K562 treated with DMSO at 1 percent for 12 hours (cell line): Measurements from ENCODE around the gene SULT2B1. TPM values are rescaled to one million over a fixed set of nuclear protein-coding genes. Genes with fewer than 3 reads are reported as not detected.

Experiments
- total RNA-seq: library from RNA; unstranded; fragments of 300-600 nt; gene quantifications from 2 replicates; pipeline ENCODE4 v1.2.3, GENCODE V29; 2022; ENCODE audit not compliant: insufficient read depth

The SULT2B1 gene
- total RNA-seq: 1.0 and 2.0 TPM in 2 replicates

DNA sequence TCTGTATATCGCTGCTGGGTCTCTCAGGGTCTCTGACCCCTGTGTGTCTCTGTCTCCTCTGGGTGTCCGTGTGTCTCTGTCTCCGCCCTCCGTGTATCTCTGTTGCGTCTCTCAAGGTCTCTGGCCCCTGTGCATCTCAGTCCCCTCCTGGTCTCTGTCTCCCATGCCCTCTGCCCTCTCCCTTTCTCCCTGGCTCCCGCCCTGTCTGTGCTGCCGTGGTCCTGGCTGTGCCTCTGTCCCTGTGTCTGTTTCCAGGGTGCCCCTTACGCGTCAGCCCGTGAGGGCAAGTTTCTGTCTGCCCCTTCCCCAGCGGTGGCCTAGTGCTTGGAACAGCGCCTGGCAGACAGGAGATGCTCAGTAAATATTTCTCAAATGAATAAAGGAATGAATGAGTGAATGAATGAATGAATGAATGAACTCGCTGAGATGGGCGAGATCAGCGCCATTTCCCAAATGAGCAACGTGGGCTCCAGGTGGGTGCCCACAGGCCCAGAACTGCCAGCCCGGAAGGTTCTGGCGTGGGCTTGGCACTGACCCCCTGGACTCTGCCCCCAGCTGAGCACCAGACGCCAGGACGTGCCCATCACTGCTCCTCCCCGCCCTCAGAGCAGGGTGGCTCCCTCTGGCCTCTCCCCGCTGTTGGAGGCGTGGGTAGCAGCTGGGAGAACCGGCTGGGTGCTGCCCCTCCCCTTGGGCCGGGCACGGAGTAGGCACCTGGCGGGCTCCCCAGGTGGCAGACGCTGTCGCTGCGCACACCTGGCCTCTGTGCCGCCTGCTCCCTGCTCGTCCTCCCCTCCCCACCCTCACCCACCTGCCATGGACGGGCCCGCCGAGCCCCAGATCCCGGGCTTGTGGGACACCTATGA is at the start of gene SULT2B1:
Gene SULT2B1 (plus strand): TSS at position 736 of the 866 bp plus-strand sequence. CDS start 81 bp downstream, at position 817.

DNA sequence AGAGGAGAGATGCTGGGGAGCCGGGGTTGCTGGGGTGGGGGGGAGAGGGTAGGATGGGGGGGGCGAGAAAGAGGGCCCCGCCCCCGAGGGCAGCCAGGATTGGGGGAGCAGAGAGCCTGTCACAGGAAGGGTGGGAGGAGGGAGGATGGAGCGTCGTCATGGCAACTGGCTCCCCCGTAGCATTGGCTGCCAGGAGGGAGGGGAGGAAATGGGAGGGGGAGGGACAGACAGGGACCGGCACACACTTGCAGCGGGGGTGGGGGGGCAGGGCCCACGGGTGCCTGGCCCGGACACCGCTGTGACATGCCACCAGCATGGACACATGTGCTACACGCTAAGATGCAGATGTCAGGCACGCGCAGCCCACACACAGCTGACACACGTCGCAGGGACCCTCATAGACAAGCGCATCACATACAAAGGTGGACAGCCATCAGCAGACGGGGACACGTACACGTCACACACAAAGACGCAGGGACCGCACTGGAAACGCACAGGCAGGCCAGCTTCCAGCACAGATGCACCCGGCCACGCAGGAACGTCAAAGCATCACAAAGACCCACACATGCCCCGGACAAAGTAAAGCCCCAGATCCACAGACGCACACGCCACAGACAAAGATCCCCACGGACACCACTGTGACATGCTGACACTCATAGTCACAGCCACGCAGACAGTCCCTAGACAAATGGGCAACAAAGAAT is 40.0 kb upstream of the SULT2B1 start, which contains the start of gene LMTK3:
Gene LMTK3 (minus strand): TSS at position 36 of the 704 bp plus-strand sequence. CDS start 259 bp downstream, outside the sequence.

DNA sequence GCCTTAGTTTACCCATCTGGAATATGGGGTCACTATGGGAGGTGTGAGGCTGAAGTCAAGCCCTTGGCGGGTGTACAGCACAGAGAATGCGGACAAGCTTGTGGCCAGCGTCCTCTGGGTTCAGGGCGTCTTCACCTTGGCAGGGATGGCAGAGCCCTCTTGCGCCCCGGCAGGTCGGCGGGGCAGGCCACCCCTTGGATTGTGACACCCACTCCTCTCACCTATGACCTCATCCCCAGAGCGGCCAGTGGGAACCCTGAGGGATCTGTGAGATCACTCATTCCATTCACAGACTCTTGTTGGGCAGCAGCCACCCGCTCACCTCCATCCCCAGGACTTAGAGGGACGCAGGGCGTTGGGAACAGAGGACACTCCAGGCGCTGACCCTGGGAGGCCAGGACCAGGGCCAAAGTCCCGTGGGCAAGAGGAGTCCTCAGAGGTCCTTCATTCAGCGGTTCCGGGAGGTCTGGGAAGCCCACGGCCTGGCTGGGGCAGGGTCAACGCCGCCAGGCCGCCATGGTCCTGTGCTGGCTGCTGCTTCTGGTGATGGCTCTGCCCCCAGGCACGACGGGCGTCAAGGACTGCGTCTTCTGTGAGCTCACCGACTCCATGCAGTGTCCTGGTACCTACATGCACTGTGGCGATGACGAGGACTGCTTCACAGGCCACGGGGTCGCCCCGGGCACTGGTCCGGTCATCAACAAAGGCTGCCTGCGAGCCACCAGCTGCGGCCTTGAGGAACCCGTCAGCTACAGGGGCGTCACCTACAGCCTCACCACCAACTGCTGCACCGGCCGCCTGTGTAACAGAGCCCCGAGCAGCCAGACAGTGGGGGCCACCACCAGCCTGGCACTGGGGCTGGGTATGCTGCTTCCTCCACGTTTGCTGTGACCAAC is 54.7 kb downstream of the SULT2B1 start, which contains the start of gene SPACA4:
Gene SPACA4 (plus strand): TSS at position 280 of the 896 bp plus-strand sequence. CDS start 237 bp downstream, at position 517.

DNA sequence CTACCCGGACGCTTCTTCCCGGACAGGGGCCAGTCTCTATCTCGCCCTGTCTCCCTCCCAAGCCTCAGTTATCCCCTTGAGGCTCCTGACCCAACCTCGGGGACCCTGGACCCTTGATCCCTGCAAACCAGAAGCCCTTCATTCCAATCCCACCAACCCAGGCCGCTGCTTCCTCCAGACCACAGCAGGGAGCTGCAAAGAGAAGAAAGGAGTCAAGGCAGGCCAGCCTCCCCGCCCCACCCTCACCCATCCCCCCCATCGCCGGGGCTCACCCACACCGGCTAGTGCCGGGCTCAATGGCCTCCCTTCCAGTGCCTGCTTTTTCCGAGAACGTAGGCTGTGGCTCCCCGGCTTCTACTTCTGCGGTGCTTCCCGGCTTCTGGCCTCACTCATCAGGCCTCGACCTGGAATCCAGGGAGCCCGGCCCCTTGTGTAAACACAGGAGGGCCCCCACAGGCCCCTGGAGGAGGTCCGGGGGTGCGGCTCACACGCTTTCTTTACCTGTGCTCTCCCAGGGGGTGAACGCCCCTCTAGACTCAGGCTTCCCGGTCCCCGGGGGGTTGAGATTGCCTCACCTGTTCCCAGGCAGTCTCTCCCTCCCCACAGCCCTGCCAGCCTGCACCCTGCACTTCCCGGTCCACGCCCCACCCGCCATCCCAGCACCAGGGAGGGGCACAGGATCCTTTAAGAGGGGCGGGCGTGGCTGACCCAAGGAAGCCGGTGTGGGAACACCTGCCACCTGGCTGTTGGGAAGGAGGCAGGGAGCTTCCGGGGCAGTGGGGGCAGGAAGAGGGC is 62.7 kb downstream of the SULT2B1 start, which contains the start of gene FAM83E:
Gene FAM83E (minus strand): TSS at position 641 of the 795 bp plus-strand sequence. CDS start 1,704 bp downstream, outside the sequence.

DNA sequence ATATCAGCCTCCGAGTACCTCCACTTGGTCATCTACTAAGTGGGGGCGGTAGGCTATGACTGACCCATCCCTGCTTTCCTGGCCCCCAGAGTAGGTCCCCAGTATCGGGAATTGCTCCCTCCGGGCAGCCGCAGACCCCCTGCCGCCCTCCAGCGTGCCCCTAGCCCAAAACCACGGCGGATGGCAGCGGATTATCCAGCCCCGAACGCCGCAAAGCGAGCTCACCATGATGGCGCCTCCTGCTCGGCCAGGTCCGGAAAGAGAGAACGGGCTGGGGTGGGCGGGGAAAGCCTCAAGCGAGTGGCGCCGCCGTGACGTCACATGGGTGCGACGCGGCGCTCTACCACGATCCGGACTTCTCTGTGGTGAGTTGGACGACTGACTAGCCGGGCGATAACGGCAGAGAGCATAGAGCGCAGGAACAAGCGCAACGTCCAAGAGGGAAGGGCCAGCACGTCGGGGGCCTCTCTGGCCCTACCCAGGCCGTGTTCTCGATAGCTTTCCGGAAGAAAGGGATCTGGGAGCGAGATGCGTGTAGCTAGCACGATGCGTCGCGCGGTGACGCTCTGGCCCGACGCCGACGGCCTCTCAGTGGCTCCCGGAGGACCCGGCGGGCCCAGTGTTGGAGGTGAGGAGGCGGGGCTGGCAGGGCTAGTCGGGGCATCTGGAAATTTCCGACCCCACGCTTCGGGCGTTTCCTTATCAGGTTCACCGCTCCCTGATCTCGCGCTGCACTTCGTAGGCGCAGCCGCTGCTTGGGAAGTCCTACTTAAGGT is 67.1 kb downstream of the SULT2B1 start, which contains the start of the genes RPL18 and SPHK2:
Gene RPL18 (minus strand): TSS at position 263 of the 776 bp plus-strand sequence. CDS start 35 bp downstream, at position 228.
Gene SPHK2 (plus strand): TSS at position 591 of the 776 bp plus-strand sequence. CDS start 1,009 bp downstream, outside the sequence.

DNA sequence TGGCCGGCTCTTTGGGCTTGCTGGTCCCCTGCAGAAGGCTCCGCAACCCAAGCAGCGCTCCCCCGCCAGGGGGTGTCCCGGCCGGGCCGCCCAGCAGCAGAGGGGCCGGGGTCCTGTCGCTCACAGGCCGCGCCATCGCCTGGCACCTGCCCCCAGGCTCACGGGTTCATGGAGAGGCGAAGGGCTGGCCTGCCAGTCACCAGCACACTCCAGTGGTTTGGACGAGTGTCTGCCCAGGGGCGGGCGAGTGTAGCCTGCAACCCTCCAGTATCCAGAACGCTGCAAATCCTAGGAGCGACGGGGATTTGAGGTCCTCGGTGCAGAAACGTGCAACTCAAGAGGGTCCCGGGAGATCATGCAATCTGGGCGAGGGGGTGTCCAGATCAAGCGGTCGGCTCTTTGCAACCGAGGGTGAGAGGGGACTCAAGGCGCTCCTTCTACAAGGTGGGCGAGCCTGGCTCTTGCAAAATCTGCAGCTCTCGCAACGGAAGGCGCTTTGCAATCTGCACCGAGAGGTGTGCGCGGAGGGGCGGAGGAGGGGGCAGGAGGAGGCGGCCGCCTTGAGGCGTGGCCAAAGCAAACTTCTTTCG is 85.0 kb downstream of the SULT2B1 start, which contains the start of gene DBP:
Gene DBP (minus strand): TSS at position 521 of the 590 bp plus-strand sequence. CDS start 385 bp downstream, at position 136.

DNA sequence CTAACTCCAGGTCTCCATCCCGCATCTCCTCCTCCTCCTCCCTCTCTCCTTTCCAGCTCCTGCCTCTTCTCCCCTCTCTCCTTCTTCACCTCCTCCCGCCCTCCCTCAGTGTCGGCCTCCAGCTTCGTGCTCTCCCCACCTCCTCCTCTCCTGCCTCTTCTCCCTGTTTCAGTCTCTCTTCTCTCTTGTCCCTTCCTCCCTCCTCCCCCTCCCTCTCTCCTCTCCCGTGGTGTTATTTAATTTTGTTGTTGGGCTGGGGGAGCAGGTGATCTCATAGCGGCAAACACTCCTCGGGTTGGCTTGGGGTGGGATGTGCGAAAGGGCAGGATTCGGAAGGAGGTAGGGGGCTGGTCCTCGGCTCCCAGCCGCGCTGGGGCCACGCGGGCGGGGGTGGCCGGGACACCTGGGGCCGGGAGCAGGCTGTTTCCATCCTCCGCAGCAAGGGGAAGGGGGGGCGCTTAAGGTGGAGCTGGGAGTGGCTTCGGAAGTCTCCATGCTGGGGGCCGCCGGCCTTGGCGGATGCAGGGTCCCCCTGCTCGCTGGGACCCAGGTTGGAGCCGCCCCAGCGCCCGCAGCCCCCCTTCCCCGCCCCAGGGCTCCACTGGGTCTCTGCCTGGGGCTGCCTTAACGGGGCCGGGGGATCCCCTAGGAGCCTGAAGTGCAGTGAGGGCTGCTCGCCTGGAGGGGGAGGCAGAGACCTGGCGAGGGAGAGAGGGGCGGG is 94.2 kb downstream of the SULT2B1 start, which contains the start of gene CA11:
Gene CA11 (minus strand): TSS at position 187 of the 721 bp plus-strand sequence. CDS start 555 bp downstream, outside the sequence.

Other genes starting within 250 kb of the SULT2B1 start
- 200 and 238 TPM in 2 replicates for gene EMP3, start 226.6 kb upstream of the SULT2B1 start, total RNA-seq
- 2.6 and 7.7 TPM in 2 replicates for gene TMEM143, start 188.2 kb upstream of the SULT2B1 start, total RNA-seq
- 1.1 TPM in 1 of 2 replicates, not detected in the other for gene SYNGR4, start 187.8 kb upstream of the SULT2B1 start, total RNA-seq
- gene KDELR1, start 160.6 kb upstream of the SULT2B1 start, total RNA-seq: 162 and 237 TPM in 2 replicates
- 11.8 and 27.2 TPM in 2 replicates for gene GRIN2D, start 158.5 kb upstream of the SULT2B1 start, total RNA-seq
- gene GRWD1, start 106.2 kb upstream of the SULT2B1 start, total RNA-seq: 12.5 and 27.2 TPM in 2 replicates
- 2.3 and 2.4 TPM in 2 replicates for gene KCNJ14, start 96.6 kb upstream of the SULT2B1 start, total RNA-seq
- gene CYTH2, start 82.8 kb upstream of the SULT2B1 start, total RNA-seq: 56.5 and 72.5 TPM in 2 replicates
- 8.5 and 9.9 TPM in 2 replicates for gene LMTK3, start 40.3 kb upstream of the SULT2B1 start, total RNA-seq
- not detected in 2 replicates for gene SPACA4, start 54.6 kb downstream of the SULT2B1 start, total RNA-seq
- 1.2 TPM in 1 of 2 replicates, not detected in the other for gene FAM83E, start 62.9 kb downstream of the SULT2B1 start, total RNA-seq
- gene RPL18, start 67.0 kb downstream of the SULT2B1 start, total RNA-seq: 5,080 and 6,810 TPM in 2 replicates
- gene SPHK2, start 67.3 kb downstream of the SULT2B1 start, total RNA-seq: 7.6 and 8.2 TPM in 2 replicates
- gene DBP, start 85.2 kb downstream of the SULT2B1 start, total RNA-seq: 17.4 and 19.1 TPM in 2 replicates
- 14.8 and 24.9 TPM in 2 replicates for gene CA11, start 94.0 kb downstream of the SULT2B1 start, total RNA-seq
- 0.96 and 0.98 TPM in 2 replicates for gene NTN5, start 120.8 kb downstream of the SULT2B1 start, total RNA-seq
- 0.23 TPM in 1 of 2 replicates, not detected in the other for gene FUT2, start 143.8 kb downstream of the SULT2B1 start, total RNA-seq
- 0.63 and 0.79 TPM in 2 replicates for gene MAMSTR, start 167.6 kb downstream of the SULT2B1 start, total RNA-seq
- gene RASIP1, start 188.4 kb downstream of the SULT2B1 start, total RNA-seq: 8.6 and 9.0 TPM in 2 replicates
- 0.42 and 0.94 TPM in 2 replicates for gene IZUMO1, start 194.7 kb downstream of the SULT2B1 start, total RNA-seq
- gene FUT1, start 200.5 kb downstream of the SULT2B1 start, total RNA-seq: 3.7 and 11.7 TPM in 2 replicates
- not detected in 2 replicates for gene FGF21, start 203.4 kb downstream of the SULT2B1 start, total RNA-seq